HG02973 (cell line): Measurements from ENCODE around the gene TMEM184B.

Source experiments
- ATAC-seq: cut with Tn5 transposase; IDR thresholded peaks from one replicate; pipeline ENCODE4 v1.9.1; 2021; ENCODE audit warnings: moderate library complexity; ENCODE audit not compliant: unreplicated experiment

TMEM184B gene

GRCh38 chr22:38272373-38273134 is at the start of gene TMEM184B:
Gene TMEM184B (minus strand): TSS chr22:38273010. CDS start chr22:38247961, 25,049 bp downstream.
- peak; percentile 73 for ATAC-seq

GRCh38 chr22:38320605-38321402 is 48.0 kb upstream of the TMEM184B start:
- no peak for ATAC-seq

- no peak for ATAC-seq
Observed at GRCh38 chr22:38318792-38319773, 46.3 kb upstream of the TMEM184B start.

DNA sequence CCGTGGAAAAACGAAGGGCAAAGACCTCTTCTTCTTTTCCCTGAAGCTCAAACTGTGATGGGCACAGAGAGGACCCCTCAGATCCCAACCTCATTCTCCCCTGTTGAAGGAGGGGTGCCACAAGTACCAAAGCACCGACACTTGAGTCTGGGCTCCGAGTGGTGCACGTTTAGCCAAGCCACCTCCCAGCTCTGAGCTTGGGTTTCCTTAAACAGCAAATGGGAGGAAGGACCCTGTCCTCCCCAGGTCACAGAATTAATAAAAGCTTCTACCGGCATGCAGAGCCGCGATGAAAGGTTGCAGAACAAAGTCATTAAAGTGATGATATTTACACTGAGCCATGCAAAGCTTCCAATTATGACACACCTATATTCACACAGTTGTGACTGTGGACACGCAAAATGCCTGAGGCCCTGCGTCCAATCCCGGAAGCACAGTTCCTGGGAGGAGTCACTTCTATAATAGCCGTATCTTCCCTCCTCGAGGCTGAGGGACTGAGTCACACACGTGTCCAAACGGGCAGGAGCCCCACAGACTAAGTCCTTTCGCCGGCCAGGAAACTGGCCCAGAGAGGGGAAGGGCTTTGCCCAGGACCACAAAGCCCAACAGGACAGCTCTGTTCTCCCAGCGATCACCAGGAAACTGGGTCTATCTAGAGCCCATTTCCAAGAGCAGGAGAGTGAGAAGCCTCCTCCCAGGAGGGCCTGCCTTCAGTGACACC is 45.3 kb upstream of the TMEM184B start:
- no peak for ATAC-seq

DNA sequence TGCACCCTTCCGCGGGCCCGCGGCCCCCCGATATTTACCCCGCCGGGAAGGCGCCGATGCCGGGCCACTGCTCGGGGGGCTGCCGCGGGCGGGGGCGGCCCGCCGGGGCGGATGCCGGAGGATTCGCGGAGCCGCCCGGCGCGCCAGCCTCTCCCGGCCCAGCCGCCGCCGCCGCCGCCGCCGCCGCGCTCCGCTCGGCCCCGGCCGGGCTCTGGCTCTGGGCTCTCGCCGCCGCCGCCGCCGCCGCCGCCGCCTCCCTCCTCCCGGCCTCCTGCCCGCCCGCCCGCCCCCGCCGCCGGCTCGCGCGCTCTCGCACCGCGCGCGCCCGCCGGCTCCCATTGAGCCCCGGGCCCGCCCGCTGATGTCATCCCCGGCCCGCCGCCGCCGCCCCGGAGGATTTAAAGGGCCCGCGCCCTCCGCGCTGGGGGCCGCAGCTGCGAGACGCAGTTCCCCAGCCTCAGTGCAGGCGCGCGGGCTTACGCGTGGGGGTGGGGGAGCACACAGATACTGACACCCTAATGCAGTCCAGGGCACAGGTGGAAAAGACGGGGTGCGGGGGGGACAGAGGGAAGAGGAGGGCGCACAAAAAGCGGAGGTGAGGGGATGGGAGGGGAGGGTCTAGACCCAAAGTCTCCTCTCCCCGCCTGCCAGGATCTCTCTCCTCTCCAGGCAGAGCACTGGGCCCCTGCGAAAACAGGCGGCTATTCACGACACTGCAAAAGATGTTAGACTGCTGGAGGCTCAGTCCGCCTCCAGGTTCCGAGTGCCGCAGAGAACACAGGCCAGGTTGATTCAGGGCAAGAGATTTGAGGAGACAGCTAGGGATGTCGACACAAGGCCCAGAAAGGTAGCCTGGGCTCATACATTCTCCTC is 44.5 kb upstream of the TMEM184B start, which contains the start of gene CSNK1E:
Gene CSNK1E (minus strand): TSS at position 312 of the 873 bp plus-strand sequence. CDS start 3,276 bp downstream, outside the sequence.
- peak; percentile 38 for ATAC-seq

GRCh38 chr22:38316364-38317121 is 43.7 kb upstream of the TMEM184B start:
- ATAC-seq = peak; percentile 23

- no peak for ATAC-seq
Observed at GRCh38 chr22:38315823-38316363, 43.1 kb upstream of the TMEM184B start.

GRCh38 chr22:38314933-38315822 is 42.4 kb upstream of the TMEM184B start:
- no peak for ATAC-seq

DNA sequence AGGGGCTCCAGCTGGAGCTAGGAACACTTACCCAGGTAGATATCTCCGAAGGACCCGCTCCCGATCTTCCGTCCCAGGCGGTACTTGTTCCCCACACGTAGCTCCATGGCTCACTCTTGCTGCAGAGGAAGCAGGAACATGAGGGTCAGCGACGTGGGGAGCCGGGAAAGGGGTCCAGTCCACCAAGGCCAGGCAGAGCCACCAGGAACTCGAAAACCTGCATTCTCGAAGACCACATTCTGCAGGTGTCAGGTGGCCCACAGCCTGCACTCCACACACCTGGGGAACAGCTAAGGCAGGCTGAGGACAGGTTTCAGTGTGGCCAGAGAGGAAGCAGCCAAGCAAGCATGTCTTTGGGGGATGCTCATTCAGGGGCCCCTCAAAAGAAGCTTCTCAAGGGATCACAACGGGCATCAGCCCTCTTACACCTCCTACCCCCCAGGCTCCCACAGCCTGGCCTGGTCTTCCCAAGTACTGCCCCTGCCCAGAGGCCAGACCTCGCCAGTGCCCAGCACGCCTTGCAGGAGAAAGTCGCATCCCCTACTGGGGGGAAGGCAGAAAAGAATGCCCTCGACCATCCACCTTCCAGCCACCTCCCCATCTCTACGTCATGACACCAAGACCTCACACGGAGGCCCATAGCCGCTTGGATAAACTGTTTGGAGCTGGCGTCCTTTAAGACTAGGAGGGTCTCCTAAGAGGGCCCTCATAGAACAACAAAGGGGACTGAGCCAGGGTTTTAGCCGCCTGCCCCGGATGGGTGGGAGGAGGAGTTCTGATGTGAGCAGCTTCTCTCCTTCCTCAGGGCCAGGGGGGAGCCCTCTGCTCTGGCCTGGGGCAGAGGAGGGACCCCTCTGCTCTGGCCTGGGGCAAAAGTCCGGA is 41.5 kb upstream of the TMEM184B start:
- no peak for ATAC-seq

GRCh38 chr22:38313384-38313955 is 40.7 kb upstream of the TMEM184B start:
- no peak for ATAC-seq

DNA sequence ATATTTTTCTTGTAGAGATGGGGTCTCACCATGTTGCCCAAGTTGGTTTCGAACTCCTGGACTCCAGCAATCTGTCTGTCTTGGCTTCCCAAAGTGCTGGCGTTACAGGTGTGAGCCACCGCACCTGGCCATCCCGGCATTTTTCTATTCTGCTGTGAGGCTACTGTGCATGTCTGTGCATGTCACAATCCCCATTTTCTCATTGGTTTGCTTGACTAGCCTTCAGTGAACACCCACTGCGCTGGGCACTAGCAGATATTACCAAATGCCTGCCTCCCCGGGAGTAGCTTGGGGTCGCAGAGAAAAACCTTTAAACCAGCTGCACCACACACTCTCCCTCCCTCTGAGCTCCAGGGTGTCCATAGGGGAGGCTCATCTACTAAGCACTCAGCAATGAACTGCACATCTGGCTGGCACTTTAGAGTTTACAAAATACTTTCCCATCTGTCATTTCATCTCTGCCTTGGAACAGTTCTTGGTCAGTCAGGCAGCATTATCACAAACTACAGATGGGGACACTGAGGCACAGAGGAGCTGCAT is 39.5 kb upstream of the TMEM184B start:
- ATAC-seq = no peak

DNA sequence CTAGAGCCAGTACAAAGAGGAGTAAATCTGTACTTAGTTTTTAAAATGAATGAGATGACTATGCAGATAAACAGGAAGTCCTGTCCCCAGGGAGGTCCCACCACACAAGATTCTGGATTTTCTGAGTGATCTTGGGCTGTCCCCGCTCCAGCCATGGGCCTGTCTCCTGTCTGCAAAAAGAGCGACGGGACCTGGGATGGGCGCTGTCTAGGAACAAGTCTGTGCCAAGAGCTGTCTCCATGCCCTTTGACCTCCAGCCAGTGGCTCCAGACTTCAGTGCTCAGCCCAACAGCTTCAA is 38.5 kb upstream of the TMEM184B start:
- ATAC-seq = no peak

DNA sequence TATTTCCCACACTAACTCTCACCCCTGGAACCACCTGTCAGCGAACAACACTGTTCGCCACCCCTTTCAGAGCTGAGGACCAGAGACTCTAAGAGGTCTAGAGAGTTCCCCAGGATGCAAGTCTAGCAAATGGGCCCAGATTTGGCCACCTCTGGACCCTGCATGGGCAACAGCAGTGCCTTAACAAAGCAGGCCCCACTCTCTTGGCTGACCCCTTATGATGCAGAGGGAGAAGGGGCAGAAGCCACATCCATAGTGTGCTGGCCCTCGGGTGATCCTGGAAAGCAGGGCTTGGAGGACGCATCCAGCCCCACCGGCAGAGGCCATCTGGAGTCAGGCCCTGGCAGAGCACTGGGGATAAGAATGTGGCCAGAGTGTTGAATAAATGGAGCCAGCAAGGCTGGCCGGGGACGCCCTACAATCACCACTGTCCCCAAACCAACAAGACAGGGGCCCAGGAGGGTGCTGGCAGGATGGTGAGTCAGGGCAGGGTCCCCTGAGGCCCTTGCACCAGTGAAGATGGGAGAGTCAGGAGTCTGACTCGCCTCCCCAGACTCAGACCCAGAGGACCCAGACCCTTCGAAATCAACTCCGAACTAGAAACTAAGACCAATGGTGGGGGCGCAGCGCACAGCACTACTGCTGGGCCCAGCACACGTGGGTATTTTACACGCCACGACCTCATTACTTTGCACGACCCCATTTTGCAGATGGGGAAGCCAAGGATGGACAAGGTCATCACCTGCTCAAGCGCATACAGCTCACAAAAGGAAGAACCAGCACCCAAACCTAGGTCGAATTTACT is 37.9 kb upstream of the TMEM184B start:
- ATAC-seq = no peak

DNA sequence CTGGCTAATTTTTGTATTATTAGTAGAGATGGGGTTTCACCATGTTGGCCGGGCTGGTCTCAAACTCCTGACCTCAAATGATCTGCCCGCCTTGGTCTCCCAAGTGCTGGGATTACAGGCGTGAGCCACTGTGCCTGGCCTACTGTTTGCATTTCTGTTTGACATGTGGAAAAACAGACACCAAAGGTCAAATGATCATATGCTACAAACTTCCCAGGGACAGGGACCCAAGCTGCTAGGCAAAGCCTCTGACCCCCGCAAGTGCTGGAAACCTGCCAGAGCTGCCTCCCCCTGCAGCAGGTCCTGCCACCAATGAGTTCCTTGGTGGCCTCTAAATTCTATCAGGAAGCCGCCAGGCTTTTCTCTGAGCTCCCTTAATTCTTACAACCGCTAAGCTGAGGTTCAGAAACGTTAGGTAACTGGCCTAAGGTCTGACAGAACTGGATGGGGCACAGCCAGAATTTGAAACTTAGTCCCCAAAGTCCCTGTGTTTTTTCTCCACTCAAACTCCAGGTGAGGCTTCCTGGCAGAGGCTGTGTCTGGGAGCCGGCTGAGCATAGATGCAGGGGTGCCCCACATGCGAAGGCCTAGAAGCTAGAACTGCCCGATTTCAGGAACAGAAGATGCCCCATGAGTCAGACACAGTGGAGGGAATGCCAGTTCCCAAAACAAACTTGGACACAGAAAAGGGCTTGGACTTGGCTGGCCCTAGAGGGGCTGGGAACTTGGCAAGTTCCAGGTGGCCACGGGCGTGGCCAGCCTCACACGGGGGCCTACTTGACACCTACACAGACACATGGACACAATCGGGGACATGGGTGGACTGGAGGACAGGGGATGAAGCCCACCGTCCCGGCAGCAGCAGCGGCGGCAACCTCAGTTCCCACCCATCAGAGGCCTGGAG is 37.1 kb upstream of the TMEM184B start:
- ATAC-seq = no peak
